ENCODE results near the gene INCA1. TPM values are rescaled to one million over a fixed set of nuclear protein-coding genes. Genes with fewer than 3 reads are reported as not detected.

The INCA1 gene
- total and polyA plus RNA-seq, 2 of the 13 experiments (the other 11 are each of a cell fraction or from before 2014, with no cell fraction given) = 0.93 to 2.6 TPM

DNA sequence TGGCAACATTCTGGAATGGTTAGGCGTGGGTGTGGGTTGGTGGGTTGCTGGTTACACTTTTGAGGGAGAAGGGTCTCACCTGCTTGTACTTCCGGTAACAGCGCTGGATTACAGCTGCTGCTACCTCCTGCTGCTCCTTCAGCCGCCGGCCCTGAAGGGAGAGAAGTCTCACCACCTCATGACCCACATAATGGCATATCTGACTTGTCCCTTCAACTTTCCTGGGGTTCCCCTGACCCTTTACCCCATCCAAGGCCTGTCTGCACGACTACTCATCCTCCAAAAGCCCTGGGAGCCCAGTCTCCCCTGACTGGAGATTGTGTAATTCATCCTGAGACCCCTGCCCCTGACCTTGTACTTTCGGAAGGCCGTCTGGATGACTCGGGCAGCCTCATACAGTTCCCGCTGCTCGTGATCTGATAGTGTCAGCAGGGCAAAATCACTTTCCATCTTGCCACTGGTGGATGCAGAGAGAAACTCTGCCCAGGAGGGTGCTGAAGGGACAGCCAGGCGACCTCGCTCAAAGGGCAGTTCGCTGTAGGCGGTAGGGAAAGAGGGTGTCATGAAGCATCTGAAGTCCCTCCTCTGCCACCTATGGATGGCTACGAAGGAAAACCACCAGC, 27.7 kb downstream of the INCA1 start (continued):
- TF ChIP-seq, protein P1, sequence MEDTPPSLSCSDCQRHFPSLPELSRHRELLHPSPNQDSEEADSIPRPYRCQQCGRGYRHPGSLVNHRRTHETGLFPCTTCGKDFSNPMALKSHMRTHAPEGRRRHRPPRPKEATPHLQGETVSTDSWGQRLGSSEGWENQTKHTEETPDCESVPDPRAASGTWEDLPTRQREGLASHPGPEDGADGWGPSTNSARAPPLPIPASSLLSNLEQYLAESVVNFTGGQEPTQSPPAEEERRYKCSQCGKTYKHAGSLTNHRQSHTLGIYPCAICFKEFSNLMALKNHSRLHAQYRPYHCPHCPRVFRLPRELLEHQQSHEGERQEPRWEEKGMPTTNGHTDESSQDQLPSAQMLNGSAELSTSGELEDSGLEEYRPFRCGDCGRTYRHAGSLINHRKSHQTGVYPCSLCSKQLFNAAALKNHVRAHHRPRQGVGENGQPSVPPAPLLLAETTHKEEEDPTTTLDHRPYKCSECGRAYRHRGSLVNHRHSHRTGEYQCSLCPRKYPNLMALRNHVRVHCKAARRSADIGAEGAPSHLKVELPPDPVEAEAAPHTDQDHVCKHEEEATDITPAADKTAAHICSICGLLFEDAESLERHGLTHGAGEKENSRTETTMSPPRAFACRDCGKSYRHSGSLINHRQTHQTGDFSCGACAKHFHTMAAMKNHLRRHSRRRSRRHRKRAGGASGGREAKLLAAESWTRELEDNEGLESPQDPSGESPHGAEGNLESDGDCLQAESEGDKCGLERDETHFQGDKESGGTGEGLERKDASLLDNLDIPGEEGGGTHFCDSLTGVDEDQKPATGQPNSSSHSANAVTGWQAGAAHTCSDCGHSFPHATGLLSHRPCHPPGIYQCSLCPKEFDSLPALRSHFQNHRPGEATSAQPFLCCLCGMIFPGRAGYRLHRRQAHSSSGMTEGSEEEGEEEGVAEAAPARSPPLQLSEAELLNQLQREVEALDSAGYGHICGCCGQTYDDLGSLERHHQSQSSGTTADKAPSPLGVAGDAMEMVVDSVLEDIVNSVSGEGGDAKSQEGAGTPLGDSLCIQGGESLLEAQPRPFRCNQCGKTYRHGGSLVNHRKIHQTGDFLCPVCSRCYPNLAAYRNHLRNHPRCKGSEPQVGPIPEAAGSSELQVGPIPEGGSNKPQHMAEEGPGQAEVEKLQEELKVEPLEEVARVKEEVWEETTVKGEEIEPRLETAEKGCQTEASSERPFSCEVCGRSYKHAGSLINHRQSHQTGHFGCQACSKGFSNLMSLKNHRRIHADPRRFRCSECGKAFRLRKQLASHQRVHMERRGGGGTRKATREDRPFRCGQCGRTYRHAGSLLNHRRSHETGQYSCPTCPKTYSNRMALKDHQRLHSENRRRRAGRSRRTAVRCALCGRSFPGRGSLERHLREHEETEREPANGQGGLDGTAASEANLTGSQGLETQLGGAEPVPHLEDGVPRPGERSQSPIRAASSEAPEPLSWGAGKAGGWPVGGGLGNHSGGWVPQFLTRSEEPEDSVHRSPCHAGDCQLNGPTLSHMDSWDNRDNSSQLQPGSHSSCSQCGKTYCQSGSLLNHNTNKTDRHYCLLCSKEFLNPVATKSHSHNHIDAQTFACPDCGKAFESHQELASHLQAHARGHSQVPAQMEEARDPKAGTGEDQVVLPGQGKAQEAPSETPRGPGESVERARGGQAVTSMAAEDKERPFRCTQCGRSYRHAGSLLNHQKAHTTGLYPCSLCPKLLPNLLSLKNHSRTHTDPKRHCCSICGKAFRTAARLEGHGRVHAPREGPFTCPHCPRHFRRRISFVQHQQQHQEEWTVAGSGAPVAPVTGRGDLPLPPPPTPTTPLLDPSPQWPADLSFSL (CRISPR knock-in tag; IDR thresholded peaks at IDR 0.05) = 0 out of 2 replicates have a peak, but pooled peaks have one; percentile 18
- TF ChIP-seq REXO4 (CRISPR knock-in tag; IDR thresholded peaks at IDR 0.05; ENCODE audit: borderline replicate concordance) = no peak
- TF ChIP-seq ZNF335 (CRISPR knock-in tag; IDR thresholded peaks at IDR 0.05) = 0 out of 2 replicates have a peak, but pooled peaks have one; percentile 26
- 0 out of 2 replicates have a peak, but pooled peaks have one; percentile 12 for TF ChIP-seq HDAC2 (CRISPR knock-in tag; IDR thresholded peaks at IDR 0.05)
- TF ChIP-seq KAT7 (CRISPR knock-in tag; IDR thresholded peaks at IDR 0.05; ENCODE audit: borderline replicate concordance) = no peak; the same call in 1 of the 2 replicates
- peak; percentile 4; the same call in 1 of the 2 replicates for TF ChIP-seq ELF1 (CRISPR knock-in tag; IDR thresholded peaks at IDR 0.05)
- TF ChIP-seq NRL (CRISPR knock-in tag; IDR thresholded peaks at IDR 0.05; ENCODE audit: borderline replicate concordance) = no peak
- TF ChIP-seq ZNF777 (CRISPR knock-in tag; IDR thresholded peaks at IDR 0.05) = peak; percentile 40; the same call in 1 of the 2 replicates
- TF ChIP-seq NCOA2 (CRISPR knock-in tag; IDR thresholded peaks at IDR 0.05) = 0 out of 2 replicates have a peak, but pooled peaks have one; percentile 10
- peak; percentile 59; the same call in 1 of the 2 replicates for TF ChIP-seq ZNF232 (CRISPR knock-in tag; IDR thresholded peaks at IDR 0.05; ENCODE audit: borderline replicate concordance)
- peak; percentile 41; the same call in 1 of the 2 replicates for TF ChIP-seq ZHX1 (CRISPR knock-in tag; IDR thresholded peaks at IDR 0.05; ENCODE audit: low read depth)
- TF ChIP-seq ZNF468 (CRISPR knock-in tag; IDR thresholded peaks at IDR 0.05) = no peak
- TF ChIP-seq TEAD3 (CRISPR knock-in tag; optimal IDR thresholded peaks at IDR 0.05; ENCODE audit: borderline replicate concordance) = peak; percentile 26
- TF ChIP-seq ZNF292 (CRISPR knock-in tag; IDR thresholded peaks at IDR 0.05; ENCODE audit: borderline replicate concordance, low read depth) = 0 out of 2 replicates have a peak, but pooled peaks have one; percentile 43
- peak; percentile 43; the same call in 1 of the 2 replicates for TF ChIP-seq BRD4 (CRISPR knock-in tag; IDR thresholded peaks at IDR 0.05)
- 0 out of 2 replicates have a peak, but pooled peaks have one; percentile 40 for TF ChIP-seq ZBTB43 (CRISPR knock-in tag; conservative IDR thresholded peaks at IDR 0.05)
- TF ChIP-seq SIN3B (IDR thresholded peaks at IDR 0.05; ENCODE audit: low read length) = no peak
- 0 out of 2 replicates have a peak, but pooled peaks have one; percentile 25 for TF ChIP-seq HOXA5 (CRISPR knock-in tag; IDR thresholded peaks at IDR 0.05)
- 0 out of 2 replicates have a peak, but pooled peaks have one; percentile 19 for TF ChIP-seq TAF1 (CRISPR knock-in tag; IDR thresholded peaks at IDR 0.05)
- peak; percentile 68; the same call in 1 of the 2 replicates for TF ChIP-seq SSRP1 (CRISPR knock-in tag; IDR thresholded peaks at IDR 0.05)

All from HepG2 (cell line).